Caco-2 (cell line): ENCODE measurements around the gene SLC6A8. TPM values are rescaled to one million over a fixed set of nuclear protein-coding genes. Genes with fewer than 3 reads are reported as not detected.

Source experiments
- BruUV-seq: library from RNA; stranded (reverse); fragments of 400-500 nt; replicated peaks from 2 replicates; lab custom pipeline; 2021; lab: Mats Ljungman, UMichigan
- CTCF ChIA-PET: fragments of 300-600 bp; sonication (Branson Sonifier 250); formaldehyde crosslinking; loops from one replicate; lab custom pipeline; 2022; ENCODE audit warnings: antibody characterized with exemption; lab: Charles Lee
- POLR2A ChIA-PET: fragments of 300-600 bp; sonication (Branson Sonifier 250); formaldehyde crosslinking; loops from one replicate; lab custom pipeline; 2022; ENCODE audit warnings: antibody characterized with exemption; lab: Charles Lee
- DNase-seq, 2 experiments: peaks; one replicate each; pipeline versions ENCODE4 v3.0.0 to v3.0.0-alpha.2; 2020 to 2022
- H3K27me3 ChIP-seq: replicated peaks from 2 replicates; pipeline ENCODE4 v1.6.0; 2011; ENCODE audit warnings: low read length; ENCODE audit not compliant: control insufficient read depth, insufficient read depth
- H3K36me3 ChIP-seq: 2 replicates; pipeline ENCODE4 v1.5.1; 2011; ENCODE audit warnings: low read length; ENCODE audit not compliant: control insufficient read depth, insufficient read depth
- H3K4me1 ChIP-seq: fragments of 250-450 bp; sonication (Bioruptor Pico); 2 replicates; pipeline ENCODE4 v1.5.1; 2020; ENCODE audit warnings: mild to moderate bottlenecking
- H3K4me3 ChIP-seq: 2 replicates; pipeline ENCODE4 v1.5.1; 2011; ENCODE audit warnings: low read depth, mild to moderate bottlenecking, control low read depth, low read length
- H3K9me3 ChIP-seq: fragments of 250-450 bp; sonication (Bioruptor Pico); 2 replicates; pipeline ENCODE4 v1.5.1; 2020; ENCODE audit warnings: mild to moderate bottlenecking, moderate library complexity
- H3K27ac Mint-ChIP-seq: one replicate; pipeline ENCODE4 v1.8.0; 2022; ENCODE audit warnings: mixed read lengths; ENCODE audit not compliant: unreplicated experiment
- H3K27me3 Mint-ChIP-seq: one replicate; pipeline ENCODE4 v1.8.0; 2022; ENCODE audit warnings: mixed read lengths; ENCODE audit not compliant: insufficient read depth, unreplicated experiment
- H3K36me3 Mint-ChIP-seq: one replicate; pipeline ENCODE4 v1.8.0; 2022; ENCODE audit warnings: mild to moderate bottlenecking, mixed read lengths; ENCODE audit not compliant: insufficient read depth, unreplicated experiment
- H3K4me1 Mint-ChIP-seq: one replicate; pipeline ENCODE4 v1.8.0; 2022; ENCODE audit warnings: low read depth, mixed read lengths; ENCODE audit not compliant: unreplicated experiment
- H3K4me3 Mint-ChIP-seq: one replicate; pipeline ENCODE4 v1.8.0; 2022; ENCODE audit warnings: mild to moderate bottlenecking, moderate library complexity, mixed read lengths; ENCODE audit not compliant: unreplicated experiment
- H3K9me3 Mint-ChIP-seq: one replicate; pipeline ENCODE4 v1.8.0; 2022; ENCODE audit warnings: mixed read lengths; ENCODE audit not compliant: unreplicated experiment
- CTCF ChIP-seq, 2 experiments: fragments of 200-600 bp in 1 of 2; IDR thresholded peaks; 1 replicate in 1 of 2; 2 replicates in 1 of 2; pipeline versions ENCODE4 v1.5.1 to v1.8.0; 2011 to 2022; ENCODE audit warnings: antibody characterized with exemption in 1 of 2, control low read depth in 1 of 2, inconsistent platforms in 1 of 2, low read depth in 1 of 2, low read length in 1 of 2, mild to moderate bottlenecking in 1 of 2, moderate library complexity in 1 of 2; ENCODE audit not compliant: insufficient read depth in 1 of 2, severe bottlenecking in 1 of 2, unreplicated experiment in 1 of 2
- intact Hi-C: fragments of 100-400 bp; cut with micrococcal nuclease; formaldehyde crosslinking; loops from one replicate; pipeline ENCODE4 v1.10.0; 2022; ENCODE audit not compliant: unreplicated experiment
- total RNA-seq: library from RNA; stranded (reverse); gene quantifications from 2 replicates; pipeline ENCODE4 v1.2.3, GENCODE V29; 2022

Gene SLC6A8
- total RNA-seq, 1 experiment from 2014 or later, result 8.8 TPM

GRCh38 chrX:153731117-153731844 lies 43.6 kb downstream of the SLC6A8 start:
- Histone ChIP-seq H3K36me3 (no peaks in the 10 kb centered on the region), H3K27me3 (no peaks in the 10 kb centered on the region), H3K9me3 (no peaks in the 10 kb centered on the region), H3K4me3 (no peak overlapping the region), H3K4me1 (peaks cover 4% of the 10 kb centered on the region; the same call in 1 of the 2 replicates)
- intact Hi-C loops, result no loop called here
- POLR2A ChIA-PET, result no interaction called here
- Mint-ChIP-seq H3K4me1 (no peaks in the 10 kb centered on the region), H3K27me3 (no peaks in the 10 kb centered on the region), H3K9me3 (no peaks in the 10 kb centered on the region), H3K4me3 (no peak overlapping the region), H3K27ac (no peak overlapping the region), H3K36me3 (peaks cover 3% of the 10 kb centered on the region)
- CTCF ChIA-PET, result no interaction called here
- no peak for TF ChIP-seq CTCF (IDR thresholded peaks at IDR 0.05; ENCODE audit: insufficient read depth in 1 of 2, low read depth in 1 of 2, low read length in 1 of 2, severe bottlenecking in 1 of 2, unreplicated experiment in 1 of 2)
- DNase-seq, result no peak
- no TSS peak for BruUV-seq

DNA sequence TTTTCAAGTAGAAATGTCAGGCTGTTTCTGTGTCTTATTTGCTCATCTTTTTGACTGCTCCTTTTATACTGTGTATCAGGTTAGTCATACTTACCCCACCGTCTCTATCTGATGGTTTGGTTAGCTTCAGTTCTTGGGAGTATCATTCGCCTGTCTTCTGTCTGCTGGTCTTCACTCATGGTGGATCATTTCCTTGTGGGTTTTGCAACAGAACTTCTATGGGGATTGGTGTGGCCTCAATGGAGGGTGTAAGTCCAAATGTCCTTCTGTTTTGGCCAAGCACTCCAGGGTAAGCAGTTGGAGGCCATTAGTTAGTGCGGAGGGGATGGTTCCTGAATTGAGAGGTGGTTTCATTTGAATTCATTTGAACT lies 44.1 kb downstream of the SLC6A8 start:
- Histone ChIP-seq H3K9me3 (no peaks in the 10 kb centered on the region), H3K4me1 (no peaks in the 10 kb centered on the region; the same call in 1 of the 2 replicates), H3K4me3 (no peak overlapping the region), H3K27me3 (no peaks in the 10 kb centered on the region), H3K36me3 (no peaks in the 10 kb centered on the region)
- Mint-ChIP-seq H3K9me3 (no peaks in the 10 kb centered on the region), H3K4me1 (no peaks in the 10 kb centered on the region), H3K27ac (no peak overlapping the region), H3K4me3 (no peak overlapping the region), H3K36me3 (no peaks in the 10 kb centered on the region), H3K27me3 (no peaks in the 10 kb centered on the region)
- ChIA-PET POLR2A (no interaction called here), CTCF (no interaction called here)
- DNase-seq, result no peak
- TF ChIP-seq CTCF (IDR thresholded peaks at IDR 0.05; ENCODE audit: insufficient read depth in 1 of 2, low read depth in 1 of 2, low read length in 1 of 2, severe bottlenecking in 1 of 2, unreplicated experiment in 1 of 2), result no peak
- intact Hi-C loops, result no loop called here
- no TSS peak for BruUV-seq

DNA sequence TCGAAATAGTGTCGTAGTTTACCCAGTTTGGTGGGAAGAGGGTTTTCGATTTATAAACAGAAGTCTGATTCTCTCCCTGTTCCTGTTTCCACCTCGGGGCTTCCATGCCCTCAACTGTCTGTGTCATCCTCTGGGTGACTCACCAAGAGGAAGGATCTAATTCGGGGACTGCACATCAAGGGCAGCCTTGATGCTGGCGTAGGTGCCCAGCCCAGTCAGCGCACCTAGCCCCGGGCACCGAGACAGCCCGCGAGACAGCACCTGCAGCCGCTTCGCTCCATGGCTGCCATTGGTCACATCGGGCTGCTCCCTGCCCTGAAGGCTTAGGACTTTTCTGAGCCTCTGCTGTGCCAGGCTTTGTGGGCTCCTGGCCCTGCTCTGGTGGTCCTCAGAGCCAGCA lies 44.7 kb downstream of the SLC6A8 start:
- POLR2A ChIA-PET, result no interaction called here
- TF ChIP-seq CTCF (IDR thresholded peaks at IDR 0.05; ENCODE audit: insufficient read depth in 1 of 2, low read depth in 1 of 2, low read length in 1 of 2, severe bottlenecking in 1 of 2, unreplicated experiment in 1 of 2), result no peak
- Histone ChIP-seq H3K9me3 (no peaks in the 10 kb centered on the region), H3K4me3 (no peak overlapping the region), H3K27me3 (no peaks in the 10 kb centered on the region), H3K4me1 (no peaks in the 10 kb centered on the region), H3K36me3 (no peaks in the 10 kb centered on the region)
- H3K27me3 Mint-ChIP-seq, result no peaks in the 10 kb centered on the region
- no peaks in the 10 kb centered on the region for H3K4me1 Mint-ChIP-seq
- H3K4me3 Mint-ChIP-seq, result no peak overlapping the region
- H3K9me3 Mint-ChIP-seq, result no peaks in the 10 kb centered on the region
- BruUV-seq, result no TSS peak
- DNase-seq, result no peak
- CTCF ChIA-PET, result no interaction called here
- H3K27ac Mint-ChIP-seq, result no peak overlapping the region
- no peaks in the 10 kb centered on the region for H3K36me3 Mint-ChIP-seq
- intact Hi-C loops, result no loop called here
